ENCODE measurements around the gene THRB.
"Not testable (repeated sequence)": the region's sequence is repeated elsewhere in the genome, so short reads cannot be mapped to it uniquely, and the experiment has no call there.

Gene THRB

GRCh38 chr3:24096695-24097290, 397.9 kb downstream of the THRB start:
- Histone ChIP-seq H3K9ac (ENCODE audit: low read length) (no peak overlapping the region), H3K27ac (ENCODE audit: low read depth, low read length) (no peak overlapping the region), H3K27me3 (ENCODE audit: insufficient read depth, low read length, poor library complexity) (no peaks in the 10 kb centered on the region), H2BK5ac (ENCODE audit: low read length) (no peak overlapping the region), H3K4me3 (ENCODE audit: low read length) (no peak overlapping the region), H4K5ac (ENCODE audit: low read length) (no peak overlapping the region), H3K79me1 (ENCODE audit: low read length) (no peaks in the 10 kb centered on the region), H2BK120ac (ENCODE audit: low read depth, low read length) (no peak overlapping the region), H4K8ac (ENCODE audit: low read depth, low read length) (no peak overlapping the region), H3K79me2 (ENCODE audit: control insufficient read depth, insufficient read depth, low read length) (no peaks in the 10 kb centered on the region), H3K4me1 (ENCODE audit: control insufficient read depth, low read depth, low read length) (no peaks in the 10 kb centered on the region), H3K56ac (ENCODE audit: low read length) (no peak overlapping the region), H3K4ac (ENCODE audit: low read depth, low read length) (no peak overlapping the region), H3K23ac (ENCODE audit: low read length) (no peak overlapping the region), H3K18ac (ENCODE audit: low read length) (no peak overlapping the region), H2AK5ac (ENCODE audit: low read length) (no peak overlapping the region), H3K4me2 (ENCODE audit: low read length) (no peak overlapping the region), H2BK15ac (replicated peaks; ENCODE audit: low read depth) (no peak overlapping the region), H3K36me3 (ENCODE audit: control insufficient read depth, insufficient read depth, low read length) (no peaks in the 10 kb centered on the region)
- no peak for DNase-seq
- WGBS (ENCODE audit: extremely low coverage, insufficient coverage, low lambda C conversion rate) = no CpG with 5 or more reads among the region's 6 CpGs

DNA sequence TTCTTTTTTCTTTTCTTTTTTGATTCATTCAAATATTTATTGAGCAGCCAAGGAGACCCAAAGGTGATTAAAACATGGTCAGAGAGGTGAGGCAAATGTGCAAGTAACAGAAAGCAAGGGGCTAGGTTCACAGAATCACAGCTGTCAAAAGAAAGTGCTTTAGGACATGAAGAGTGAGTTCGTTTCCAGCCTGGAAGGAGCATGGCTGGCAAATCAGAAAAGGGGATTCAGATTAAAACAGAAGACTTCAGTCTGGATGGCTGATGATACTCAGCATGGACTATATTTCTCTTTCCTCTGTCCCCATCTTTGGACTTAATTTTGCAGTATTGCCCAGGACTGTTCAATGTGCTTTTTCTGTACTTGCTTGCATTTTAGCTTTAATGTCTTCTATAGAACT, 398.4 kb downstream of the THRB start:
- Histone ChIP-seq H3K9ac (ENCODE audit: low read length) (no peak overlapping the region), H2AK5ac (ENCODE audit: low read length) (no peak overlapping the region), H3K23ac (ENCODE audit: low read length) (no peak overlapping the region), H4K8ac (ENCODE audit: low read depth, low read length) (no peak overlapping the region), H2BK5ac (ENCODE audit: low read length) (no peak overlapping the region), H3K56ac (ENCODE audit: low read length) (no peak overlapping the region), H3K36me3 (ENCODE audit: control insufficient read depth, insufficient read depth, low read length) (no peaks in the 10 kb centered on the region), H3K79me1 (ENCODE audit: low read length) (no peaks in the 10 kb centered on the region), H3K4me3 (ENCODE audit: low read length) (no peak overlapping the region), H3K4me2 (ENCODE audit: low read length) (no peak overlapping the region), H3K79me2 (ENCODE audit: control insufficient read depth, insufficient read depth, low read length) (no peaks in the 10 kb centered on the region), H3K27me3 (ENCODE audit: insufficient read depth, low read length, poor library complexity) (no peaks in the 10 kb centered on the region), H4K5ac (ENCODE audit: low read length) (no peak overlapping the region), H3K18ac (ENCODE audit: low read length) (no peak overlapping the region), H2BK120ac (ENCODE audit: low read depth, low read length) (no peak overlapping the region), H3K4ac (ENCODE audit: low read depth, low read length) (no peak overlapping the region), H3K27ac (ENCODE audit: low read depth, low read length) (no peak overlapping the region), H3K4me1 (ENCODE audit: control insufficient read depth, low read depth, low read length) (no peaks in the 10 kb centered on the region), H2BK15ac (replicated peaks; ENCODE audit: low read depth) (no peak overlapping the region)
- DNase-seq = no peak
- WGBS (ENCODE audit: extremely low coverage, insufficient coverage, low lambda C conversion rate) = no CpG with 5 or more reads among the region's 1 CpG

DNA sequence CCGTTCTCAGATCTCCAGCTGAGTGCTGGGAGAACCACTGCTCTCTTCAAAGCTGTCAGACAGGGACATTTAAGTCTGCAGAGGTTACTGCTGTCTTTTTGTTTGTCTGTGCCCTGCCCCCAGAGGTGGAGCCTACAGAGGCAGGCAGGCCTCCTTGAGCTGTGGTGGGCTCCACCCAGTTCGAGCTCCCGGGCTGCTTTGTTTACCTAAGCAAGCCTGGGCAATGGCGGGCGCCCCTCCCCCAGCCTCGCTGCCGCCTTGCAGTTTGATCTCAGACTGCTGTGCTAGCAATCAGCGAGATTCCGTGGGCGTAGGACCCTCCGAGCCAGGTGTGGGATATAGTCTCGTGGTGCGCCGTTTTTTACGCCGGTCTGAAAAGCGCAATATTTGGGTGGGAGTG, 399.8 kb downstream of the THRB start:
- not testable (repeated sequence) for H3K18ac ChIP-seq (ENCODE audit: low read length); H2BK15ac ChIP-seq (replicated peaks; ENCODE audit: low read depth); H3K9ac ChIP-seq (ENCODE audit: low read length); H3K23ac ChIP-seq (ENCODE audit: low read length); H2BK5ac ChIP-seq (ENCODE audit: low read length); H3K4me1 ChIP-seq (ENCODE audit: control insufficient read depth, low read depth, low read length); H4K5ac ChIP-seq (ENCODE audit: low read length); DNase-seq; H3K36me3 ChIP-seq (ENCODE audit: control insufficient read depth, insufficient read depth, low read length); H3K79me2 ChIP-seq (ENCODE audit: control insufficient read depth, insufficient read depth, low read length); H2AK5ac ChIP-seq (ENCODE audit: low read length); H3K4me3 ChIP-seq (ENCODE audit: low read length); H3K4ac ChIP-seq (ENCODE audit: low read depth, low read length); H3K4me2 ChIP-seq (ENCODE audit: low read length); H2BK120ac ChIP-seq (ENCODE audit: low read depth, low read length); H3K27ac ChIP-seq (ENCODE audit: low read depth, low read length); H3K56ac ChIP-seq (ENCODE audit: low read length); H3K27me3 ChIP-seq (ENCODE audit: insufficient read depth, low read length, poor library complexity); H4K8ac ChIP-seq (ENCODE audit: low read depth, low read length); H3K79me1 ChIP-seq (ENCODE audit: low read length)
- WGBS (ENCODE audit: extremely low coverage, insufficient coverage, low lambda C conversion rate) = no CpG with 5 or more reads among the region's 17 CpGs

DNA sequence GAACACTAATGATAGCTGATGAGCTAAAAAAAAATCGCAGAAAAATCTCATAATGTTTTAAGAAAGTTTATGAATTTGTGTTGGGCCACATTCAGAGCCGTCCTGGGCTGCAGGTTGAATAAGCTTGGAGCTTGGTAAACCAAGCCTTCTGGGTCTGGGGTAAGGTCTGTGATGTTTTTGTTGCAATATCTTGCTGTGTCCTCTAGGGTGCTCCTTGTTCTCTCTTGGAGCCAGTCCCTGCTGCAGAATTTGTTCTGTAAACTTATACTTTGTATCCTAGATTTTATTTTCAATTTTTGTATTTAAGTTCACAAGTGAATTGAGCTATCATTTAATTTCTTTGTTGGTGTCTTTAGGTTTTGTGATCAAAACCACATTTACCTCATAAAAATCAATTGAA, 405.9 kb downstream of the THRB start:
- Histone ChIP-seq H4K8ac (ENCODE audit: low read depth, low read length) (no peak overlapping the region), H3K9ac (ENCODE audit: low read length) (no peak overlapping the region), H2BK5ac (ENCODE audit: low read length) (no peak overlapping the region), H3K4me3 (ENCODE audit: low read length) (no peak overlapping the region), H3K18ac (ENCODE audit: low read length) (no peak overlapping the region), H3K56ac (ENCODE audit: low read length) (no peak overlapping the region), H2AK5ac (ENCODE audit: low read length) (no peak overlapping the region), H3K4ac (ENCODE audit: low read depth, low read length) (no peak overlapping the region), H4K5ac (ENCODE audit: low read length) (no peak overlapping the region), H3K23ac (ENCODE audit: low read length) (no peak overlapping the region), H3K4me1 (ENCODE audit: control insufficient read depth, low read depth, low read length) (no peaks in the 10 kb centered on the region), H2BK15ac (replicated peaks; ENCODE audit: low read depth) (no peak overlapping the region), H3K4me2 (ENCODE audit: low read length) (no peak overlapping the region), H3K27ac (ENCODE audit: low read depth, low read length) (no peak overlapping the region), H3K79me1 (ENCODE audit: low read length) (no peaks in the 10 kb centered on the region), H3K79me2 (ENCODE audit: control insufficient read depth, insufficient read depth, low read length) (no peaks in the 10 kb centered on the region), H3K36me3 (ENCODE audit: control insufficient read depth, insufficient read depth, low read length) (no peaks in the 10 kb centered on the region), H2BK120ac (ENCODE audit: low read depth, low read length) (no peak overlapping the region), H3K27me3 (ENCODE audit: insufficient read depth, low read length, poor library complexity) (no peaks in the 10 kb centered on the region)
- DNase-seq = peak; percentile 42
- no CpG with 5 or more reads among the region's 2 CpGs for WGBS (ENCODE audit: extremely low coverage, insufficient coverage, low lambda C conversion rate)

- H3K36me3 ChIP-seq (ENCODE audit: control insufficient read depth, insufficient read depth, low read length) = no peaks in the 10 kb centered on the region
These were observed 407.2 kb downstream of the THRB start for GRCh38 chr3:24087469-24087868.

More at GRCh38 chr3:24087469-24087868, 407.2 kb downstream of the THRB start:
- no peak overlapping the region for H3K4ac ChIP-seq (ENCODE audit: low read depth, low read length)
- H3K4me1 ChIP-seq (ENCODE audit: control insufficient read depth, low read depth, low read length) = no peaks in the 10 kb centered on the region
- no CpG with 5 or more reads among the region's 3 CpGs for WGBS (ENCODE audit: extremely low coverage, insufficient coverage, low lambda C conversion rate)
- H2BK5ac ChIP-seq (ENCODE audit: low read length) = no peak overlapping the region
- no peaks in the 10 kb centered on the region for H3K79me1 ChIP-seq (ENCODE audit: low read length)
- H4K8ac ChIP-seq (ENCODE audit: low read depth, low read length) = no peak overlapping the region
- H3K18ac ChIP-seq (ENCODE audit: low read length) = no peak overlapping the region
- no peak overlapping the region for H4K5ac ChIP-seq (ENCODE audit: low read length)
- no peak overlapping the region for H3K27ac ChIP-seq (ENCODE audit: low read depth, low read length)
- no peaks in the 10 kb centered on the region for H3K27me3 ChIP-seq (ENCODE audit: insufficient read depth, low read length, poor library complexity)
- H2BK120ac ChIP-seq (ENCODE audit: low read depth, low read length) = no peak overlapping the region
- no peak overlapping the region for H3K4me2 ChIP-seq (ENCODE audit: low read length)
- DNase-seq = no peak
- H2AK5ac ChIP-seq (ENCODE audit: low read length) = no peak overlapping the region
- no peak overlapping the region for H3K9ac ChIP-seq (ENCODE audit: low read length)
- no peak overlapping the region for H3K4me3 ChIP-seq (ENCODE audit: low read length)
- no peaks in the 10 kb centered on the region for H3K79me2 ChIP-seq (ENCODE audit: control insufficient read depth, insufficient read depth, low read length)
- no peak overlapping the region for H3K23ac ChIP-seq (ENCODE audit: low read length)
- H3K56ac ChIP-seq (ENCODE audit: low read length) = no peak overlapping the region
- no peak overlapping the region for H2BK15ac ChIP-seq (replicated peaks; ENCODE audit: low read depth)
